HL-60/S4 treated with retinoic acid at 250 ng/mL for 4 days and 3 days (cell line): ENCODE data around the gene B3GALNT1.
"Not testable (repeated sequence)": the region's sequence is repeated elsewhere in the genome, so short reads cannot be mapped to it uniquely, and the experiment has no call there.

Experiments used
- in situ Hi-C: fragments of 300-500 bp; cut with MboI; formaldehyde crosslinking; loops from 2 replicates; pipeline ENCODE4 v1.7.0; 2022; ENCODE audit warnings: low sequenced_read_pairs

Gene B3GALNT1

GRCh38 chr3:161081633-161082032 is 23.5 kb downstream of the B3GALNT1 start:
- in situ Hi-C loops = no loop called here

GRCh38 chr3:161073181-161073580 is 32.0 kb downstream of the B3GALNT1 start:
- in situ Hi-C loops = no loop called here

GRCh38 chr3:161072751-161073150 is 32.4 kb downstream of the B3GALNT1 start:
- in situ Hi-C loops = no loop called here

GRCh38 chr3:161072211-161072621 is 32.9 kb downstream of the B3GALNT1 start:
- in situ Hi-C loops = no loop called here

- in situ Hi-C loops = no loop called here
Measured at GRCh38 chr3:161070980-161071663, 34.0 kb downstream of the B3GALNT1 start.

GRCh38 chr3:161070252-161070930 is 34.8 kb downstream of the B3GALNT1 start:
- in situ Hi-C loops = no loop called here

GRCh38 chr3:161069511-161070251 is 35.5 kb downstream of the B3GALNT1 start:
- in situ Hi-C loops = no loop called here

GRCh38 chr3:161067335-161067734 is 37.8 kb downstream of the B3GALNT1 start:
- in situ Hi-C loops = no loop called here

- in situ Hi-C loops = no loop called here
Measured at GRCh38 chr3:161066930-161067329, 38.2 kb downstream of the B3GALNT1 start.

- in situ Hi-C loops = no loop called here
Measured at GRCh38 chr3:161064413-161064812, 40.7 kb downstream of the B3GALNT1 start.

- in situ Hi-C loops = no loop called here
Measured at GRCh38 chr3:161054860-161055604, 50.1 kb downstream of the B3GALNT1 start.

GRCh38 chr3:161051856-161052255 is 53.3 kb downstream of the B3GALNT1 start:
- in situ Hi-C loops = no loop called here

GRCh38 chr3:161050935-161051334 is 54.2 kb downstream of the B3GALNT1 start:
- in situ Hi-C loops = no loop called here

GRCh38 chr3:161049683-161050248 is 55.4 kb downstream of the B3GALNT1 start:
- in situ Hi-C loops = no loop called here

- in situ Hi-C loops = no loop called here
Measured at GRCh38 chr3:161043336-161044035, 61.7 kb downstream of the B3GALNT1 start.

GRCh38 chr3:161042023-161042501 is 63.1 kb downstream of the B3GALNT1 start:
- in situ Hi-C loops = no loop called here

- in situ Hi-C loops = no loop called here
Measured at GRCh38 chr3:161038725-161039124, 66.4 kb downstream of the B3GALNT1 start.

- in situ Hi-C loops = no loop called here
Measured at GRCh38 chr3:161035711-161036110, 69.4 kb downstream of the B3GALNT1 start.

GRCh38 chr3:161034913-161035550 is 70.1 kb downstream of the B3GALNT1 start:
- in situ Hi-C loops = not testable (repeated sequence)
